Measurements from ENCODE around the gene PRND.
"Not testable (repeated sequence)": the region's sequence is repeated elsewhere in the genome, so short reads cannot be mapped to it uniquely, and the experiment has no call there.

PRND gene

DNA sequence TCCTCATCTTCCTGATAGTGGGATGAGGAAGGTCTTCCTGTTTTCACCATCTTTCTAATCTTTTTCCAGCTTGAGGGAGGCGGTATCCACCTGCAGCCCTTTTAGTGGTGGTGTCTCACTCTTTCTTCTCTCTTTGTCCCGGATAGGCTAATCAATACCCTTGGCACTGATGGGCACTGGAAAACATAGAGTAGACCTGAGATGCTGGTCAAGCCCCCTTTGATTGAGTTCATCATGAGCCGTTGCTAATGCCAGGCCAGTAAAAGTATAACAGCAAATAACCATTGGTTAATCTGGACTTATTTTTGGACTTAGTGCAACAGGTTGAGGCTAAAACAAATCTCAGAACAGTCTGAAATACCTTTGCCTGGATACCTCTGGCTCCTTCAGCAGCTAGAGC, 21.8 kb upstream of the PRND start:
- Mint-ChIP-seq H3K36me3 (ENCODE audit: low read depth) (peaks cover 8% of the 10 kb centered on the region), H3K9me3 (no peaks in the 10 kb centered on the region), H3K27me3 (ENCODE audit: low read depth, poor library complexity) (peaks cover 11% of the 10 kb centered on the region), H3K4me1 (peaks cover 11% of the 10 kb centered on the region), H3K27ac (no peak overlapping the region), H3K4me3 (no peak overlapping the region)
- no peak for DNase-seq
- TF ChIP-seq, protein P1, sequence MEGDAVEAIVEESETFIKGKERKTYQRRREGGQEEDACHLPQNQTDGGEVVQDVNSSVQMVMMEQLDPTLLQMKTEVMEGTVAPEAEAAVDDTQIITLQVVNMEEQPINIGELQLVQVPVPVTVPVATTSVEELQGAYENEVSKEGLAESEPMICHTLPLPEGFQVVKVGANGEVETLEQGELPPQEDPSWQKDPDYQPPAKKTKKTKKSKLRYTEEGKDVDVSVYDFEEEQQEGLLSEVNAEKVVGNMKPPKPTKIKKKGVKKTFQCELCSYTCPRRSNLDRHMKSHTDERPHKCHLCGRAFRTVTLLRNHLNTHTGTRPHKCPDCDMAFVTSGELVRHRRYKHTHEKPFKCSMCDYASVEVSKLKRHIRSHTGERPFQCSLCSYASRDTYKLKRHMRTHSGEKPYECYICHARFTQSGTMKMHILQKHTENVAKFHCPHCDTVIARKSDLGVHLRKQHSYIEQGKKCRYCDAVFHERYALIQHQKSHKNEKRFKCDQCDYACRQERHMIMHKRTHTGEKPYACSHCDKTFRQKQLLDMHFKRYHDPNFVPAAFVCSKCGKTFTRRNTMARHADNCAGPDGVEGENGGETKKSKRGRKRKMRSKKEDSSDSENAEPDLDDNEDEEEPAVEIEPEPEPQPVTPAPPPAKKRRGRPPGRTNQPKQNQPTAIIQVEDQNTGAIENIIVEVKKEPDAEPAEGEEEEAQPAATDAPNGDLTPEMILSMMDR (IDR thresholded peaks at IDR 0.05) = no peak

DNA sequence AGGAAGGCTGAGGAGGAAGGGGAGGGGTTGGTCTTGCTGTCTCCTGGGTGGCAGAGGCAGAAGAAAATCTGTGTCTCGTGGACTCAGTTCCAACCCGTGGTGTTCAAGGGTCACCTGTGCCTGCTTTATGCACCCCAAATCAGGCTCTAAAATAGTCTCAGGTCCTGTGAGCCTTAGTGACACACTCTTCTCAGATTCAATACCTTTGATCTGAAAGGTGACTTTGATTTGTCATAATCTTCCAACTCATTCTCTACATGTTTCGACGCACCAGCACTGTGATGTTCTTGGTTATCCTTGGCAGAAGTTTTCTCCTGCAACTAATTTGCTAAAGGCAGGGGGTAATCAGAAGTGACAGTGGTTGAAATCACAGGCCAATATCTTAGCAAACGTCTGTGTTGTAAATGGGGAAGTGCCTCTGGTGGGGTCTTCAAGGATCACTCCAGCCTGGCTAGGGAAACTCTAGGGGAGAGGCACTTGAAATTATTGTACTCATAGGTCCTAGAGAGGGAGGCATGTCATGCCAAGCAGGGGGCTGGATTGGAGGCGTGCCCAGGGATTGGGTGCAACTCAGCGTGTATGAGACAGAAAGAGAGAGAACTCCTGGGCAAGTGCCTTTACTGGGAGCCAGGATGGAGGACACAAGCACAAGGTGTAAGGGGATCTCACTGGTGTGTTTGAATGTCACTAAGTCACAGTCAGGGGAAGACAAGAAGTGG, 19.0 kb upstream of the PRND start:
- Mint-ChIP-seq H3K4me3 (no peak overlapping the region), H3K9me3 (no peaks in the 10 kb centered on the region), H3K4me1 (peaks cover 11% of the 10 kb centered on the region), H3K27me3 (ENCODE audit: low read depth, poor library complexity) (peaks cover 8% of the 10 kb centered on the region), H3K36me3 (ENCODE audit: low read depth) (peaks cover 8% of the 10 kb centered on the region), H3K27ac (no peak overlapping the region)
- DNase-seq = no peak
- TF ChIP-seq, protein P1 (IDR thresholded peaks at IDR 0.05) = no peak

GRCh38 chr20:4703281-4703676, 18.4 kb upstream of the PRND start:
- Mint-ChIP-seq H3K27me3 (ENCODE audit: low read depth, poor library complexity) (peaks cover 8% of the 10 kb centered on the region), H3K4me1 (peaks cover 11% of the 10 kb centered on the region), H3K4me3 (no peak overlapping the region), H3K36me3 (ENCODE audit: low read depth) (peaks cover 8% of the 10 kb centered on the region), H3K9me3 (no peaks in the 10 kb centered on the region), H3K27ac (no peak overlapping the region)
- TF ChIP-seq, protein P1 (IDR thresholded peaks at IDR 0.05) = no peak
- DNase-seq = no peak

GRCh38 chr20:4706941-4707340, 14.8 kb upstream of the PRND start:
- H3K9me3 Mint-ChIP-seq; H3K27me3 Mint-ChIP-seq (ENCODE audit: low read depth, poor library complexity); H3K4me3 Mint-ChIP-seq; DNase-seq; H3K36me3 Mint-ChIP-seq (ENCODE audit: low read depth); H3K27ac Mint-ChIP-seq: not testable (repeated sequence)
- H3K4me1 Mint-ChIP-seq = peaks cover 11% of the 10 kb centered on the region

- Mint-ChIP-seq H3K4me3 (no peak overlapping the region), H3K36me3 (ENCODE audit: low read depth) (no peaks in the 10 kb centered on the region), H3K27me3 (ENCODE audit: low read depth, poor library complexity) (peaks cover 8% of the 10 kb centered on the region), H3K27ac (no peak overlapping the region), H3K4me1 (peaks cover 8% of the 10 kb centered on the region), H3K9me3 (no peaks in the 10 kb centered on the region)
- TF ChIP-seq, protein P1 (IDR thresholded peaks at IDR 0.05) = no peak
- DNase-seq = no peak
Observed at GRCh38 chr20:4708036-4708435, 13.7 kb upstream of the PRND start.

- TF ChIP-seq, protein P1 (IDR thresholded peaks at IDR 0.05) = no peak
- H3K9me3 Mint-ChIP-seq = no peaks in the 10 kb centered on the region
- DNase-seq = no peak
- H3K4me1 Mint-ChIP-seq = peaks cover 6% of the 10 kb centered on the region
- peaks cover 8% of the 10 kb centered on the region for H3K27me3 Mint-ChIP-seq (ENCODE audit: low read depth, poor library complexity)
- no peaks in the 10 kb centered on the region for H3K36me3 Mint-ChIP-seq (ENCODE audit: low read depth)
- no peak overlapping the region for H3K4me3 Mint-ChIP-seq
- H3K27ac Mint-ChIP-seq = no peak overlapping the region
Observed at GRCh38 chr20:4708856-4709255, 12.9 kb upstream of the PRND start.
